Urothelium cell line (cell line): ENCODE results near the gene NEURL2.
A peak's percentile ranks its signal among the peaks of the same experiment; 100 is the strongest.

Source experiments
- DNase-seq: peaks from one replicate; pipeline ENCODE4 v3.0.0; 2011; ENCODE audit warnings: low spot score, mixed read lengths
- FAIRE-seq: peaks from 2 replicates; lab custom pipeline; 2011; peaks lifted over from hg19 to GRCh38; lab: Jason Lieb, UNC

The NEURL2 gene

DNA sequence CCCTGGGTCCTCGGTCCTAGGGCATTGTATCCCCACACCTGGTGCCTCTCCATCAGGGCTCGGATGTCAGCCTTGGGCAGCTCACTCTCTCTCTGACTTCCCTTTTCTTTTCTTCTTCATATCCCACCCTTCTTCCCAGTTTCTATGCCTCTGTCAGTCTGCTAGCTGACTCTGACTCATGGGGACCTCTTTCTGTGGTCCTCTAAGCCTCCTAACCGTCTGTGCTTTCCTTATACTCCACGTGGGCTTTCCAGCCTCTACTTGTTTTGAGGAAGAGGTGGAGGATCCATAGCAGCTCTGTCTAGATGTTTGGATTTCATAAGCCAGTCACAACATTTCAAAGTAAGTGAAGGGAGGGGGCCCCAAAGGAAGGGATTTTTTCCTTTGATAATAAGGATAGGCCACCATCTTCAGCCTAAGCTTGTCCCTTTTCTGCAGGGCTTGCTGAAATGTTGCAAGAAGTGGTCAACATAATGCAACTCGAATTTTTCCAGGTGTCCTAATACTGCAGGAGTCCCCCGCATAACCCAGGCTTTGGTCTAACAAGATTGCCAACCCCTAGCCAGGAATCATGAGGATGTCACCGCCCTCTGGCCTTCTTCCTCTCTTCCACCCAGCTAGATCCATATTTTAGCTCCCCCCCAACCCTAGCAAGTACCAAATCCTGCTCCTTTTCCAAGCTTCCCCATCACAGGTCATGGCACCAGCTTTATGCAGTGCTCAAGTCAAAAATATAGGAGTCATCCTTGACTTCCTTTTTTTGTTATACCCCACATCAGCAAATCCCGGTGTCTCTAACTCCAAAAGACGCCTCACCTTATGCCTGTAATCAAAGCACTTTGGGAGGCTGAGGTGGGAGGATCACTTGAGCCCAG is 29.7 kb upstream of the NEURL2 start:
- DNase-seq (no peak), FAIRE-seq (no peak)

DNA sequence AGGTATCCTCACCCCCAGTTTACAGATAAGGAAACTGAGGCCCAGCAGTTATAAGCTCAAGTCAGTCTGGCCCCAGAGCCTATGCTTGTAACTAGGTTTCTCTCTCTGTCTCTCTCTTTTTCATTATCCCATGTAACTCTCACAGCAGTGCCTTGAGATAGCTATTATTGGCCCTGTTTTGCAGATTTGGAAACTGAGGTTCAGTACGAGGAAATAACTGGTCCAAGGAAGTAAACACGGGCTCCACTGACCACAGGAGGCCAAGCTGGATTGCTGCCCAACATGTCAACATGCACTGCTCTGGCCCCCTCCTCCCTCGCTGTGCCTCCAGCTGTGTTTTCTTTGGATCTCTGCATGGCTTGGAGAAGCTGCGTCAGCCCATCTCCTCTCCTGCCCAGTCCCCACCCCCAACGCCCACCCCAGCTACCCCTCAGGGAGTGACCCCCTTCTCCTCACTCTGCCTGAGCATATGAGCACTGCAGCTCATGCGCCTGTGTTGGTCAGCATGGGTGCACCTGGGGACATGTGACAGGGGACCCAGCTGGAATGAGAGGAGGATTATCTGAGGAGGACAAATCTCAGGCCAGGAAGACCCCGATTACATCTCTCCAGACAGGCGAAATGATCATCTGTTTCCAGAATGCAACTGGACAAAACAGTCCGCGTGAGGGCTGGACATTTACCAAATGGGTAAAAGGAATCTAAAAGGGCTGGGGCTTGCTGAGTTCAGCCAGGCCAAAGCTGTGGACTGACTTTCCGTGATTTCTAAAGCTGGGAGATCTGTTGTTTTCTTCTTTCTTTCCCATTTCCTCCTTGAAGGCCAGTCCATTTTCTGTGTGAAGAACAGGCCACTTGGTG is 28.8 kb upstream of the NEURL2 start:
- FAIRE-seq (no peak), DNase-seq (no peak)

- FAIRE-seq, result no peak
- no peak for DNase-seq
Measured at GRCh38 chr20:45918779-45919537, 27.9 kb upstream of the NEURL2 start.

DNA sequence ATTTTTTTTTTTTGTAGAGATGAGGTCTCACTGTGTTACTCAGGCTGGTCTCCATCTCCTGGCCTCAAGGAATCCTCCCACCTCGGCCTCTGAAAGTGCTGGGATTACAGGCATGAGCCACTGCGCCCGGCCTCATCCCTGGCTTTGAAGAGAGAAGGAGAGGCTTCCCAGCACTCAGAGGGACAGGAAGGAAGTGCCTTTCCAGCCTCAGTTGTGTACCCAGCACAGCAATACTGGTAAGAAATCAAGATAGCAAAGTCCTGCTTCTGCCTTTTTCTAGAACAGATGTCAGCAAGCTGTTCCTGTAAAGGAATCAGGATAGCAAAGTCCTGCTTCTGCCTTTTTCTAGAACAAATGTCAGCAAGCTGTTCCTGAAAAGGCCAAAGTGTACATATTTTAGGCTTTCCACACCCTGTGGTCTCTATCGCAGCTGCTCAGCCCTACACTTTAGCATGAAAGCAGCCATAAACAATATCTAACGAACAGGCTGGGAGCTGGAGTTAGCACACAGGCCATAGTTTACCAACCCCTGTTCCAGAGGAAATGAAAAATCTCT is 27.3 kb upstream of the NEURL2 start:
- DNase-seq (no peak), FAIRE-seq (no peak)

GRCh38 chr20:45917790-45918141 is 26.8 kb upstream of the NEURL2 start:
- FAIRE-seq (no peak), DNase-seq (no peak)

GRCh38 chr20:45913116-45913515 is 22.1 kb upstream of the NEURL2 start:
- FAIRE-seq (no peak), DNase-seq (no peak)

DNA sequence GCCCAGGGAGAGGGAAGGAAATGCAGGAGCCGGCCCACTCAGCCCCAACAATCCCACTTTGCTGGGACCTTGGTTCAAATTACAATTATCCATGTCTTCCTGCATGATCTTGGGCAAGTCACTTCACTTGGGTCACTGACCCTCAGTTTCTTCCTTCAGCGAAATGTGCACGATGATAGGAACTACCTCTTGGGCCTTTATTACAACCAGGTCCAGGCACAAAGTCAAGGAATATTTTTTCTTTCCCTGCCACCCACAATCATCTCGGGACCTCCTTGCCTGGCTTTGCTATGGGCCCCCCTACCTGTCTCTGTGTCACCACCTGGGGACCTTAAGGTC is 21.3 kb upstream of the NEURL2 start:
- no peak for DNase-seq
- FAIRE-seq, result no peak

- DNase-seq (no peak), FAIRE-seq (no peak)
Measured at GRCh38 chr20:45911486-45912343, 20.7 kb upstream of the NEURL2 start, which contains the start of gene PLTP. Gene PLTP (minus strand): TSS chr20:45912155. CDS start chr20:45911452, 703 bp downstream.

DNA sequence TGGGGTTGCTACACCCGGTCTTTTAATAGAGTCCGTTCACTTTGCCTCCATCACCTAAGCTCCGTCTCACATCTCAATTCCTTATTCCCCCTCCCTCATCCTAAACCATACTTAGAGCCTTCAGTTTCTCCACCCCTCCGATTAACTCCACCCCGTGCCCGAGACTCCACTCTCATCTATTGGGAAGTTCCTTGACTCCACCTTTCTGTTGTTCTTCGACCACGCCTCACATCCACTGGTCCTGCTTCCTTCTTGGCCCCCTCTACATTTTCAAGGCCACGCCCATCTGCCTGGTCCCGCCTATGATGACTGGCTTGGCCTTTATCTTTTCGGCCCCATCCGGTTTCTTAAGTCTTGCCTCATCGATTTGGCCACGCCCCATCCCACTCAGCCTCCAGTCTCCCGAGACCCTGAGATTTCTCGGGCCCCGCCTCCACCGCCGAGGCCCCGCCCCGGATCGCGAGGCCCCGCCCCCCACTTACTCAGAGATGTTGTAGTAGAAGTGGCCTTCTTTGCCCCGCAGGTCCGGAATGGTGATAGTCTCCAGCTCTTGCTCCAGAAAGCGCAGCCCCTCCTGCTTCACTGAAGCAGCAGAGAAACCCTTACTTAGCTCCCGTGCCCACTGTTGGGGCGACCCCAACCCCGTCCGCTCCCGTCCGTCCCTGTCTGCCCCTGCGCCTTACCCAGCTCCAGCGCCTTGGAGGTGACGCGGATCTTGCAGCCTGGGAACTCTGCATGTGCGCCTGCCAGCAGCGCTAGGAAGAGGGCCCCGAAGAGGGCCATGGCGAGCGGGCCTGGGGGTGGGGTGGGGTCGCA is 19.9 kb upstream of the NEURL2 start:
- peak; percentile 58 for DNase-seq
- no peak for FAIRE-seq

DNA sequence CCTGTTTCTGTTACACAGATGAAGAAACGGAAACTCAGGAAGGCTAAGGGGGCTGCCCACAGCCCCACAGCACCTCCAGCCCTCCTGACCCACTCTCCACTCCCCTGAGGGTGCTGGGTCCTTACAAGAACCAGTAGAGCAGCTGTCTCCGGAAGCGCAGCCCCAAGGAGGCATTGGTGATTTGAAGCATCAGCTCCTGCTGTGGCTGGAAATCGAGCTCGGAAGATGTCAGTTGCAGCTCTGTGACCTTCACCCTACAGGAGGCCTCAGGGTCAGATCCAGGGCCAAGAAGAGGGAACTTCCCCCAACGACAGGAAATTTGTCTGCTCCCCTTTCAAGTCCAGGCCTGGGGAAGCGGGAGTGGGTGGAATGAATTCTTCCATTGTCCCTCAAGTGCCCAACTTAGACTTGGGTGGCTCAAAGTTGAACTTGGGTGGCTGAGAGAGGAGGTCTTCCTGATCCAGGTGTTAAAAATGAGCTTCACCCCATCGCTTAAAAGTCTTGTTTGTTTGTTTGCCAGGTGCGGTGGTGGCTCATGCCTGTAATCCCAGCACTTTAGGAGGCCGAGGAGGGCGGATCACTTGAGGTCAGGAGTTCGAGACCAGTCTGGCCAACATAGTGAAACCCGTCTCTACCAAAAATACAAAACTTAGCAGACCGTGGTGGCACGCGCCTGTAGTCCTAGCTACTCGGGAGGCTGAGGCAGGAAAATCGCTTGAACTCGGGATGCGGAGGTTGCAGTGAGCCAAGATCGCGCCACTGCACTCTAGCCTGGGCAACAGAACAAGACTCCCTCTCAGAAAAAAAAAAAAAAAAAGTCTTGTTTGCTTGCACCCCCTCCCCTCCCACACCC is 19.0 kb upstream of the NEURL2 start:
- FAIRE-seq (no peak), DNase-seq (no peak)

GRCh38 chr20:45909336-45909808 is 18.4 kb upstream of the NEURL2 start:
- DNase-seq (no peak), FAIRE-seq (no peak)

GRCh38 chr20:45908084-45908483 is 17.1 kb upstream of the NEURL2 start:
- FAIRE-seq (no peak), DNase-seq (no peak)

- DNase-seq (no peak), FAIRE-seq (no peak)
Measured at GRCh38 chr20:45907219-45907948, 16.4 kb upstream of the NEURL2 start.

GRCh38 chr20:45905505-45906079 is 14.6 kb upstream of the NEURL2 start:
- DNase-seq (peak; percentile 78), FAIRE-seq (no peak)

- FAIRE-seq, result no peak
- no peak for DNase-seq
Measured at GRCh38 chr20:45904583-45905504, 13.8 kb upstream of the NEURL2 start.

GRCh38 chr20:45902199-45902701 is 11.2 kb upstream of the NEURL2 start:
- FAIRE-seq, result no peak
- no peak for DNase-seq
